ENCODE data around the gene PDXDC1. TPM values are rescaled to one million over a fixed set of nuclear protein-coding genes. Genes with fewer than 3 reads are reported as not detected.
"Not testable (repeated sequence)": the region's sequence is repeated elsewhere in the genome, so short reads cannot be mapped to it uniquely, and the experiment has no call there.

The PDXDC1 gene
- total RNA-seq, 1 experiment from 2014 or later: 62.6 TPM

- DNase-seq (no peak), ATAC-seq (no peak)
- Histone ChIP-seq H2AFZ (ENCODE audit: low read length) (no peak overlapping the region), H3K27me3 (ENCODE audit: low read length) (no peaks in the 10 kb centered on the region), H3K9me3 (ENCODE audit: low read length) (no peaks in the 10 kb centered on the region), H3K79me2 (ENCODE audit: low read length) (peaks cover 12% of the 10 kb centered on the region; the same call in 1 of the 2 replicates), H3K4me2 (ENCODE audit: low read length) (no peak overlapping the region), H4K20me1 (ENCODE audit: low read length) (no peaks in the 10 kb centered on the region), H3K9ac (ENCODE audit: low read length) (no peak overlapping the region), H3K4me1 (ENCODE audit: insufficient read depth, low read length) (no peaks in the 10 kb centered on the region), H3F3A (ENCODE audit: low read length, unreplicated experiment) (no peaks in the 10 kb centered on the region), H3K4me3 (ENCODE audit: low read length) (no peak overlapping the region), H3K27ac (ENCODE audit: low read length) (no peak overlapping the region), H3K9me2 (replicated peaks; ENCODE audit: low read length) (no peaks in the 10 kb centered on the region), H3K36me3 (ENCODE audit: low read depth, low read length) (peaks cover 26% of the 10 kb centered on the region)
- no TSS peak for BruUV-seq (replicated peaks)
- POLR2A ChIA-PET (ENCODE audit: unreplicated experiment): no interaction called here
- TF ChIP-seq EZH2 (IDR thresholded peaks at IDR 0.05; ENCODE audit: low read length, unreplicated experiment) (no peak), CTCF (conservative IDR thresholded peaks at IDR 0.05; ENCODE audit: low read depth, low read length) (no peak), EZH2phosphoT487 (IDR thresholded peaks at IDR 0.05; ENCODE audit: borderline replicate concordance, low read length) (no peak)
- intact Hi-C loops (cut with micrococcal nuclease): no loop called here
- CTCF ChIA-PET: no interaction called here
Observed at GRCh38 chr16:15057681-15058417, 83.0 kb downstream of the PDXDC1 start.

- POLR2A ChIA-PET (ENCODE audit: unreplicated experiment): no interaction called here
- Histone ChIP-seq H3K27ac (ENCODE audit: low read length) (no peak overlapping the region), H4K20me1 (ENCODE audit: low read length) (no peaks in the 10 kb centered on the region), H3K79me2 (ENCODE audit: low read length) (peaks cover 7% of the 10 kb centered on the region; the same call in 1 of the 2 replicates), H3K27me3 (ENCODE audit: low read length) (no peaks in the 10 kb centered on the region), H3F3A (ENCODE audit: low read length, unreplicated experiment) (no peaks in the 10 kb centered on the region), H3K4me3 (ENCODE audit: low read length) (no peak overlapping the region), H3K9ac (ENCODE audit: low read length) (no peak overlapping the region), H3K4me1 (ENCODE audit: insufficient read depth, low read length) (no peaks in the 10 kb centered on the region), H2AFZ (ENCODE audit: low read length) (no peak overlapping the region), H3K9me3 (ENCODE audit: low read length) (no peaks in the 10 kb centered on the region), H3K36me3 (ENCODE audit: low read depth, low read length) (peaks cover 26% of the 10 kb centered on the region), H3K9me2 (replicated peaks; ENCODE audit: low read length) (no peaks in the 10 kb centered on the region), H3K4me2 (ENCODE audit: low read length) (no peak overlapping the region)
- no peak for DNase-seq
- no TSS peak for BruUV-seq (replicated peaks)
- CTCF ChIA-PET: no interaction called here
- ATAC-seq: no peak
- TF ChIP-seq CTCF (conservative IDR thresholded peaks at IDR 0.05; ENCODE audit: low read depth, low read length) (no peak), EZH2 (IDR thresholded peaks at IDR 0.05; ENCODE audit: low read length, unreplicated experiment) (no peak), EZH2phosphoT487 (IDR thresholded peaks at IDR 0.05; ENCODE audit: borderline replicate concordance, low read length) (no peak)
- intact Hi-C loops (cut with micrococcal nuclease): no loop called here
Observed at GRCh38 chr16:15059324-15059723, 84.5 kb downstream of the PDXDC1 start.

GRCh38 chr16:15062085-15062810 is 87.4 kb downstream of the PDXDC1 start:
- BruUV-seq (replicated peaks); H3F3A ChIP-seq (ENCODE audit: low read length, unreplicated experiment); H3K79me2 ChIP-seq (ENCODE audit: low read length); H3K9ac ChIP-seq (ENCODE audit: low read length); DNase-seq; H2AFZ ChIP-seq (ENCODE audit: low read length); H3K27me3 ChIP-seq (ENCODE audit: low read length); intact Hi-C loops (cut with micrococcal nuclease); CTCF ChIA-PET; H3K9me2 ChIP-seq (replicated peaks; ENCODE audit: low read length); H4K20me1 ChIP-seq (ENCODE audit: low read length); H3K4me2 ChIP-seq (ENCODE audit: low read length); POLR2A ChIA-PET (ENCODE audit: unreplicated experiment); H3K4me3 ChIP-seq (ENCODE audit: low read length); H3K27ac ChIP-seq (ENCODE audit: low read length); ATAC-seq; H3K9me3 ChIP-seq (ENCODE audit: low read length); H3K4me1 ChIP-seq (ENCODE audit: insufficient read depth, low read length): not testable (repeated sequence)
- peaks cover 26% of the 10 kb centered on the region for H3K36me3 ChIP-seq (ENCODE audit: low read depth, low read length)

- H4K20me1 ChIP-seq (ENCODE audit: low read length); H2AFZ ChIP-seq (ENCODE audit: low read length); H3K79me2 ChIP-seq (ENCODE audit: low read length); POLR2A ChIA-PET (ENCODE audit: unreplicated experiment); H3F3A ChIP-seq (ENCODE audit: low read length, unreplicated experiment); H3K4me1 ChIP-seq (ENCODE audit: insufficient read depth, low read length); H3K27me3 ChIP-seq (ENCODE audit: low read length); CTCF ChIA-PET; BruUV-seq (replicated peaks); H3K4me2 ChIP-seq (ENCODE audit: low read length); H3K9me3 ChIP-seq (ENCODE audit: low read length); H3K9me2 ChIP-seq (replicated peaks; ENCODE audit: low read length); intact Hi-C loops (cut with micrococcal nuclease); H3K4me3 ChIP-seq (ENCODE audit: low read length); H3K27ac ChIP-seq (ENCODE audit: low read length); DNase-seq; ATAC-seq; H3K9ac ChIP-seq (ENCODE audit: low read length): not testable (repeated sequence)
- H3K36me3 ChIP-seq (ENCODE audit: low read depth, low read length): peaks cover 13% of the 10 kb centered on the region
Observed at GRCh38 chr16:15065961-15066360, 91.1 kb downstream of the PDXDC1 start.

- H4K20me1 ChIP-seq (ENCODE audit: low read length); H3K4me2 ChIP-seq (ENCODE audit: low read length); H3K4me3 ChIP-seq (ENCODE audit: low read length); H3K79me2 ChIP-seq (ENCODE audit: low read length); H2AFZ ChIP-seq (ENCODE audit: low read length); POLR2A ChIA-PET (ENCODE audit: unreplicated experiment); H3K9me3 ChIP-seq (ENCODE audit: low read length); H3K27me3 ChIP-seq (ENCODE audit: low read length); H3K27ac ChIP-seq (ENCODE audit: low read length); ATAC-seq; H3K9me2 ChIP-seq (replicated peaks; ENCODE audit: low read length); H3K36me3 ChIP-seq (ENCODE audit: low read depth, low read length); CTCF ChIA-PET; intact Hi-C loops (cut with micrococcal nuclease); H3K9ac ChIP-seq (ENCODE audit: low read length); BruUV-seq (replicated peaks); H3K4me1 ChIP-seq (ENCODE audit: insufficient read depth, low read length); H3F3A ChIP-seq (ENCODE audit: low read length, unreplicated experiment); DNase-seq: not testable (repeated sequence)
Observed at GRCh38 chr16:15066690-15067089, 91.9 kb downstream of the PDXDC1 start.
